Tibial artery (tissue), 4 donors: ENCODE results near the gene TMEM141.

Experiments
- DNase-seq, 2 donors: peaks; one replicate each; pipeline ENCODE4 v3.0.0-alpha.2; 2019
- H3K27ac ChIP-seq, 2 donors: fragments of 200-600 bp; sonication (generic) in 1 of 2; 1 replicate in 1 of 2; 2 replicates in 1 of 2; pipeline ENCODE4 v1.5.1; 2018 to 2019; ENCODE audit warnings: mild to moderate bottlenecking in 1 of 2
- H3K27me3 ChIP-seq, 2 donors: fragments of 200-600 bp; sonication (generic) in 1 of 2; one replicate each; pipeline versions ENCODE4 v1.5.1 to v1.6.0; 2016 to 2019
- H3K36me3 ChIP-seq, 3 donors: fragments of 200-600 bp; sonication (generic) in 2 of 3; one replicate each; pipeline ENCODE4 v1.5.1; 2016 to 2019; ENCODE audit warnings: mild to moderate bottlenecking in 2 of 3
- H3K4me1 ChIP-seq, 4 donors: fragments of 200-600 bp; sonication (generic) in 2 of 4; 1 replicate in 3 of 4; 2 replicates in 1 of 4; pipeline ENCODE4 v1.5.1; 2016 to 2019
- H3K4me3 ChIP-seq, 2 donors: fragments of 200-600 bp; sonication (generic) in 1 of 2; 1 replicate in 1 of 2; 2 replicates in 1 of 2; pipeline ENCODE4 v1.5.1; 2018 to 2019; ENCODE audit warnings: mild to moderate bottlenecking in 2 of 2
- H3K9me3 ChIP-seq, 3 donors: fragments of 200-600 bp; sonication (generic) in 1 of 3; one replicate each; pipeline ENCODE4 v1.5.1; 2016 to 2019
- CTCF ChIP-seq, 2 experiments: fragments of 200-600 bp in 1 of 2; fragments of 450-650 bp in 1 of 2; IDR thresholded peaks; one replicate each; pipeline ENCODE4 v1.5.1; 2017 to 2019; ENCODE audit warnings: antibody characterized with exemption in 2 of 2, mild to moderate bottlenecking in 1 of 2, moderate library complexity in 1 of 2
- intact Hi-C: fragments of 100-400 bp; cut with DNase I; formaldehyde crosslinking; loops from one replicate; pipeline ENCODE4 v1.15.0; 2023; ENCODE audit warnings: low total_unique reads

The TMEM141 gene

GRCh38 chr9:136748666-136749611, 42.2 kb upstream of the TMEM141 start:
- TF ChIP-seq CTCF (IDR thresholded peaks at IDR 0.05) = no peak
- H3K9me3 ChIP-seq = peaks cover 0 to 11% (median 0%) of the 10 kb centered on the region in 3 donors
- H3K27ac ChIP-seq = no peak overlapping the region
- no peaks in the 10 kb centered on the region for H3K36me3 ChIP-seq
- peaks cover 0 to 57% of the 10 kb centered on the region in 2 donors for H3K27me3 ChIP-seq
- no peak overlapping the region for H3K4me3 ChIP-seq
- DNase-seq = no peak
- intact Hi-C loops = no loop called here
- H3K4me1 ChIP-seq = no peaks in the 10 kb centered on the region

- no peak overlapping the region for H3K4me3 ChIP-seq
- peaks cover 0 to 57% of the 10 kb centered on the region in 2 donors for H3K27me3 ChIP-seq
- TF ChIP-seq CTCF (IDR thresholded peaks at IDR 0.05) = no peak
- no peak for DNase-seq
- intact Hi-C loops = no loop called here
- H3K27ac ChIP-seq = no peak overlapping the region
- H3K4me1 ChIP-seq = no peaks in the 10 kb centered on the region
- H3K9me3 ChIP-seq = peaks cover 0 to 11% (median 0%) of the 10 kb centered on the region in 3 donors
- H3K36me3 ChIP-seq = no peaks in the 10 kb centered on the region
Observed at GRCh38 chr9:136750526-136750925, 40.6 kb upstream of the TMEM141 start.

GRCh38 chr9:136751244-136751643, 39.9 kb upstream of the TMEM141 start:
- Histone ChIP-seq H3K27ac (no peak overlapping the region), H3K4me3 (no peak overlapping the region), H3K9me3 (peaks cover 0 to 11% (median 5%) of the 10 kb centered on the region in 3 donors), H3K4me1 (no peaks in the 10 kb centered on the region), H3K36me3 (no peaks in the 10 kb centered on the region), H3K27me3 (peaks cover 0 to 58% of the 10 kb centered on the region in 2 donors)
- TF ChIP-seq CTCF (IDR thresholded peaks at IDR 0.05) = no peak
- no peak for DNase-seq
- intact Hi-C loops = no loop called here

GRCh38 chr9:136751814-136752213, 39.3 kb upstream of the TMEM141 start:
- intact Hi-C loops = no loop called here
- TF ChIP-seq CTCF (IDR thresholded peaks at IDR 0.05) = no peak
- Histone ChIP-seq H3K4me1 (no peaks in the 10 kb centered on the region), H3K27ac (no peak overlapping the region), H3K27me3 (peaks cover 0 to 58% of the 10 kb centered on the region in 2 donors), H3K9me3 (peaks cover 0 to 11% (median 5%) of the 10 kb centered on the region in 3 donors), H3K4me3 (no peak overlapping the region), H3K36me3 (no peaks in the 10 kb centered on the region)
- no peak for DNase-seq

- H3K9me3 ChIP-seq = peaks cover 0 to 11% (median 5%) of the 10 kb centered on the region in 3 donors
- intact Hi-C loops = no loop called here
- peaks cover 0 to 59% of the 10 kb centered on the region in 2 donors for H3K27me3 ChIP-seq
- H3K4me1 ChIP-seq = no peaks in the 10 kb centered on the region
- H3K27ac ChIP-seq = no peak overlapping the region
- H3K36me3 ChIP-seq = no peaks in the 10 kb centered on the region
- no peak overlapping the region for H3K4me3 ChIP-seq
- TF ChIP-seq CTCF (IDR thresholded peaks at IDR 0.05) = no peak
- DNase-seq = no peak
Observed at GRCh38 chr9:136753371-136754058, 37.6 kb upstream of the TMEM141 start.
